Measurements from ENCODE around the gene EEIG1.

Gene EEIG1

GRCh38 chr9:127963359-127964064 is 17.3 kb downstream of the EEIG1 start:
- no peak overlapping the region for H3K9ac ChIP-seq (ENCODE audit: low read depth, low read length)
- no peaks in the 10 kb centered on the region for H3K36me3 ChIP-seq (ENCODE audit: insufficient read depth, low read length)
- peaks cover 27% of the 10 kb centered on the region; the same call in 1 of the 2 replicates for H3K4me1 ChIP-seq (ENCODE audit: insufficient read depth, low read length)
- H3K9me3 ChIP-seq (ENCODE audit: control insufficient read depth, insufficient read depth, low read length) = no peaks in the 10 kb centered on the region

- H3K9me3 ChIP-seq (ENCODE audit: control insufficient read depth, insufficient read depth, low read length) = no peaks in the 10 kb centered on the region
- peaks cover 25% of the 10 kb centered on the region; the same call in 1 of the 2 replicates for H3K4me1 ChIP-seq (ENCODE audit: insufficient read depth, low read length)
- no peaks in the 10 kb centered on the region for H3K36me3 ChIP-seq (ENCODE audit: insufficient read depth, low read length)
- no peak overlapping the region for H3K9ac ChIP-seq (ENCODE audit: low read depth, low read length)
These were observed 17.8 kb downstream of the EEIG1 start for GRCh38 chr9:127963041-127963358.

- Histone ChIP-seq H3K9ac (ENCODE audit: low read depth, low read length) (no peak overlapping the region), H3K36me3 (ENCODE audit: insufficient read depth, low read length) (no peaks in the 10 kb centered on the region), H3K4me1 (ENCODE audit: insufficient read depth, low read length) (peaks cover 21% of the 10 kb centered on the region; the same call in 1 of the 2 replicates), H3K9me3 (ENCODE audit: control insufficient read depth, insufficient read depth, low read length) (no peaks in the 10 kb centered on the region)
These were observed 18.5 kb downstream of the EEIG1 start for GRCh38 chr9:127962278-127962677.

- Histone ChIP-seq H3K9me3 (ENCODE audit: control insufficient read depth, insufficient read depth, low read length) (no peaks in the 10 kb centered on the region), H3K4me1 (ENCODE audit: insufficient read depth, low read length) (peaks cover 15% of the 10 kb centered on the region; the same call in 1 of the 2 replicates), H3K9ac (ENCODE audit: low read depth, low read length) (no peak overlapping the region), H3K36me3 (ENCODE audit: insufficient read depth, low read length) (no peaks in the 10 kb centered on the region)
These were observed 19.1 kb downstream of the EEIG1 start for GRCh38 chr9:127961613-127962155.

- no peaks in the 10 kb centered on the region for H3K9me3 ChIP-seq (ENCODE audit: control insufficient read depth, insufficient read depth, low read length)
- no peaks in the 10 kb centered on the region for H3K36me3 ChIP-seq (ENCODE audit: insufficient read depth, low read length)
- peaks cover 10% of the 10 kb centered on the region for H3K4me1 ChIP-seq (ENCODE audit: insufficient read depth, low read length)
- H3K9ac ChIP-seq (ENCODE audit: low read depth, low read length) = no peak overlapping the region
These were observed 19.7 kb downstream of the EEIG1 start for GRCh38 chr9:127961155-127961490.

- H3K36me3 ChIP-seq (ENCODE audit: insufficient read depth, low read length) = no peaks in the 10 kb centered on the region
- peaks cover 10% of the 10 kb centered on the region for H3K4me1 ChIP-seq (ENCODE audit: insufficient read depth, low read length)
- no peak overlapping the region for H3K9ac ChIP-seq (ENCODE audit: low read depth, low read length)
- H3K9me3 ChIP-seq (ENCODE audit: control insufficient read depth, insufficient read depth, low read length) = no peaks in the 10 kb centered on the region
These were observed 20.2 kb downstream of the EEIG1 start for GRCh38 chr9:127960410-127961154.

GRCh38 chr9:127959841-127960409 is 20.9 kb downstream of the EEIG1 start:
- Histone ChIP-seq H3K9me3 (ENCODE audit: control insufficient read depth, insufficient read depth, low read length) (no peaks in the 10 kb centered on the region), H3K36me3 (ENCODE audit: insufficient read depth, low read length) (no peaks in the 10 kb centered on the region), H3K4me1 (ENCODE audit: insufficient read depth, low read length) (peaks cover 15% of the 10 kb centered on the region), H3K9ac (ENCODE audit: low read depth, low read length) (no peak overlapping the region)

- no peak overlapping the region for H3K9ac ChIP-seq (ENCODE audit: low read depth, low read length)
- peaks cover 15% of the 10 kb centered on the region for H3K4me1 ChIP-seq (ENCODE audit: insufficient read depth, low read length)
- no peaks in the 10 kb centered on the region for H3K9me3 ChIP-seq (ENCODE audit: control insufficient read depth, insufficient read depth, low read length)
These were observed 21.4 kb downstream of the EEIG1 start for GRCh38 chr9:127959398-127959797.

GRCh38 chr9:127958728-127959127 is 22.1 kb downstream of the EEIG1 start:
- Histone ChIP-seq H3K9ac (ENCODE audit: low read depth, low read length) (no peak overlapping the region), H3K4me1 (ENCODE audit: insufficient read depth, low read length) (peaks cover 15% of the 10 kb centered on the region), H3K9me3 (ENCODE audit: control insufficient read depth, insufficient read depth, low read length) (no peaks in the 10 kb centered on the region), H3K36me3 (ENCODE audit: insufficient read depth, low read length) (no peaks in the 10 kb centered on the region)

More at GRCh38 chr9:127959398-127959797, 21.4 kb downstream of the EEIG1 start:
- no peaks in the 10 kb centered on the region for H3K36me3 ChIP-seq (ENCODE audit: insufficient read depth, low read length)

- H3K36me3 ChIP-seq (ENCODE audit: insufficient read depth, low read length) = no peaks in the 10 kb centered on the region
- no peaks in the 10 kb centered on the region for H3K9me3 ChIP-seq (ENCODE audit: control insufficient read depth, insufficient read depth, low read length)
- no peak overlapping the region for H3K9ac ChIP-seq (ENCODE audit: low read depth, low read length)
These were observed 25.3 kb downstream of the EEIG1 start for GRCh38 chr9:127955294-127956015.

GRCh38 chr9:127954831-127955293 is 25.9 kb downstream of the EEIG1 start:
- Histone ChIP-seq H3K9me3 (ENCODE audit: control insufficient read depth, insufficient read depth, low read length) (no peaks in the 10 kb centered on the region), H3K36me3 (ENCODE audit: insufficient read depth, low read length) (no peaks in the 10 kb centered on the region), H3K9ac (ENCODE audit: low read depth, low read length) (no peak overlapping the region), H3K4me1 (ENCODE audit: insufficient read depth, low read length) (peaks cover 11% of the 10 kb centered on the region)

More at GRCh38 chr9:127955294-127956015, 25.3 kb downstream of the EEIG1 start:
- H3K4me1 ChIP-seq (ENCODE audit: insufficient read depth, low read length) = peaks cover 11% of the 10 kb centered on the region

- Histone ChIP-seq H3K9me3 (ENCODE audit: control insufficient read depth, insufficient read depth, low read length) (no peaks in the 10 kb centered on the region), H3K36me3 (ENCODE audit: insufficient read depth, low read length) (no peaks in the 10 kb centered on the region), H3K9ac (ENCODE audit: low read depth, low read length) (no peak overlapping the region), H3K4me1 (ENCODE audit: insufficient read depth, low read length) (peaks cover 11% of the 10 kb centered on the region)
These were observed 26.9 kb downstream of the EEIG1 start for GRCh38 chr9:127953768-127954505.

- Histone ChIP-seq H3K36me3 (ENCODE audit: insufficient read depth, low read length) (no peaks in the 10 kb centered on the region), H3K4me1 (ENCODE audit: insufficient read depth, low read length) (peaks cover 11% of the 10 kb centered on the region), H3K9ac (ENCODE audit: low read depth, low read length) (no peak overlapping the region), H3K9me3 (ENCODE audit: control insufficient read depth, insufficient read depth, low read length) (no peaks in the 10 kb centered on the region)
These were observed 27.6 kb downstream of the EEIG1 start for GRCh38 chr9:127953154-127953553.

Data from ES-I3 (cell line).